SK-N-SH (cell line): ENCODE measurements around the gene MUC5B. TPM values are rescaled to one million over a fixed set of nuclear protein-coding genes. Genes with fewer than 3 reads are reported as not detected.

ENCODE experiments used
- CTCF ChIA-PET: fragments of 300-600, 350-600 bp; formaldehyde crosslinking; extraction: SDS; loops from one replicate; lab custom pipeline; 2021; lab: Yijun Ruan, JAX
- POLR2A ChIA-PET: fragments of 350-600 bp; sonication (Branson Sonifier 250); formaldehyde crosslinking; extraction: SDS; loops from one replicate; lab custom pipeline; 2020; ENCODE audit warnings: antibody characterized with exemption, inconsistent platforms; lab: Yijun Ruan, JAX
- DNase-seq: peaks from one replicate; pipeline ENCODE4 v3.0.0; 2012
- H2AFZ ChIP-seq: fragments of 200-600 bp; sonication (generic); 2 replicates; pipeline ENCODE4 v1.8.1; 2016; ENCODE audit warnings: antibody characterized with exemption, mild to moderate bottlenecking, low read depth
- H3F3A ChIP-seq: fragments of 200-600 bp; sonication (generic); replicated peaks from 2 replicates; pipeline ENCODE3; 2016; ENCODE audit warnings: antibody characterized with exemption, mild to moderate bottlenecking; ENCODE audit not compliant: insufficient read depth
- H3K27ac ChIP-seq, 2 experiments: fragments of 200-500 bp in 1 of 2; fragments of 200-600 bp in 1 of 2; sonication (Bioruptor generic) in 1 of 2; sonication (generic), shearing (Covaris generic) in 1 of 2; 2 replicates each; pipeline versions ENCODE4 v1.5.1 to v1.6.1; 2014 to 2016; ENCODE audit warnings: low read depth in 2 of 2, inconsistent platforms in 1 of 2, low read length in 1 of 2, mild to moderate bottlenecking in 1 of 2, mixed read lengths in 1 of 2
- H3K27me3 ChIP-seq: fragments of 200-600 bp; sonication (generic), shearing (Covaris generic); 2 replicates; pipeline ENCODE4 v1.6.1; 2016; ENCODE audit warnings: mixed run types; ENCODE audit not compliant: insufficient read depth
- H3K36me3 ChIP-seq, 2 experiments: fragments of 200-500 bp in 1 of 2; fragments of 200-600 bp in 1 of 2; sonication (Bioruptor generic) in 1 of 2; sonication (generic) in 1 of 2; replicated peaks in 1 of 2; 2 replicates each; pipeline versions ENCODE3 to v1.5.1; 2014 to 2016; ENCODE audit warnings: low read length in 1 of 2, mild to moderate bottlenecking in 1 of 2; ENCODE audit not compliant: insufficient read depth in 2 of 2, control insufficient read depth in 1 of 2
- H3K4me1 ChIP-seq, 2 experiments: fragments of 200-500 bp in 1 of 2; fragments of 200-600 bp in 1 of 2; sonication (Bioruptor generic) in 1 of 2; sonication (generic), shearing (Covaris generic) in 1 of 2; 2 replicates each; pipeline versions ENCODE4 v1.5.1 to v1.6.1; 2014 to 2016; ENCODE audit warnings: low read depth in 1 of 2, low read length in 1 of 2, mixed run types in 1 of 2; ENCODE audit not compliant: insufficient read depth in 2 of 2, control insufficient read depth in 1 of 2
- H3K4me2 ChIP-seq: fragments of 200-600 bp; sonication (generic), shearing (Covaris generic); 2 replicates; pipeline ENCODE4 v1.6.1; 2017; ENCODE audit warnings: mixed run types
- H3K4me3 ChIP-seq, 2 experiments: fragments of 200-500 bp in 1 of 2; fragments of 200-600 bp in 1 of 2; sonication (Bioruptor generic) in 1 of 2; sonication (generic), shearing (Covaris generic) in 1 of 2; 2 replicates each; pipeline versions ENCODE4 v1.5.1 to v1.8.1; 2014 to 2016; ENCODE audit warnings: low read depth in 2 of 2, inconsistent platforms in 1 of 2, low read length in 1 of 2, mild to moderate bottlenecking in 1 of 2, mixed read lengths in 1 of 2, moderate library complexity in 1 of 2
- H3K79me2 ChIP-seq: fragments of 200-600 bp; sonication (generic); 2 replicates; pipeline ENCODE4 v1.8.1; 2017; ENCODE audit warnings: mild to moderate bottlenecking; ENCODE audit not compliant: insufficient read depth
- H3K9ac ChIP-seq: fragments of 200-600 bp; sonication (generic); 2 replicates; pipeline ENCODE4 v1.6.1; 2017; ENCODE audit warnings: mixed run types
- H3K9me2 ChIP-seq: fragments of 200-600 bp; sonication (generic); 2 replicates; pipeline ENCODE4 v1.6.1; 2017; ENCODE audit warnings: mixed run types
- H3K9me3 ChIP-seq: fragments of 200-600 bp; sonication (generic); 2 replicates; pipeline ENCODE4 v1.6.1; 2017; ENCODE audit warnings: mixed run types, mild to moderate bottlenecking, moderate library complexity
- H4K20me1 ChIP-seq: fragments of 200-600 bp; sonication (generic); 2 replicates; pipeline ENCODE4 v1.6.1; 2017; ENCODE audit warnings: mild to moderate bottlenecking, mixed run types; ENCODE audit not compliant: insufficient read depth
- FOSL2 ChIP-seq: IDR thresholded peaks from 2 replicates; pipeline ENCODE4 v1.4.0; 2012; ENCODE audit warnings: low read depth, mild to moderate bottlenecking, moderate library complexity, borderline replicate concordance
- FOXM1 ChIP-seq: IDR thresholded peaks from 2 replicates; pipeline ENCODE4 v1.4.0; 2012; ENCODE audit warnings: low read depth, mild to moderate bottlenecking
- GABPA ChIP-seq: IDR thresholded peaks from 2 replicates; pipeline ENCODE4 v1.4.0; 2012; ENCODE audit warnings: low read depth, mild to moderate bottlenecking
- GATA2 ChIP-seq: sonication (generic); formaldehyde crosslinking; IDR thresholded peaks from 2 replicates; pipeline ENCODE4 v1.5.0; 2020; ENCODE audit warnings: mild to moderate bottlenecking, missing genetic modification reagents
- JUND ChIP-seq: IDR thresholded peaks from 2 replicates; pipeline ENCODE4 v1.4.0; 2012
- MEF2A ChIP-seq: IDR thresholded peaks from 2 replicates; pipeline ENCODE4 v1.4.0; 2012; ENCODE audit warnings: low read depth, borderline replicate concordance
- NRF1 ChIP-seq: IDR thresholded peaks from 2 replicates; pipeline ENCODE4 v1.6.1; 2012; ENCODE audit warnings: low read depth, mild to moderate bottlenecking, low read length
- RCOR1 ChIP-seq: fragments of 150-350 bp; IDR thresholded peaks from 2 replicates; pipeline ENCODE4 v1.6.1; 2017; ENCODE audit warnings: antibody characterized with exemption, low read length
- RXRA ChIP-seq: IDR thresholded peaks from 2 replicates; pipeline ENCODE4 v1.4.0; 2012; ENCODE audit warnings: low read depth, mild to moderate bottlenecking, borderline replicate concordance
- TCF12 ChIP-seq: IDR thresholded peaks from 2 replicates; pipeline ENCODE4 v1.4.0; 2012
- TEAD4 ChIP-seq: IDR thresholded peaks from 2 replicates; pipeline ENCODE4 v1.4.0; 2012; ENCODE audit warnings: mild to moderate bottlenecking, borderline replicate concordance; ENCODE audit not compliant: insufficient read depth
- YY1 ChIP-seq: IDR thresholded peaks from 2 replicates; pipeline ENCODE4 v1.4.0; 2012; ENCODE audit warnings: low read depth, mild to moderate bottlenecking
- WGBS: methylation state at CpG from one replicate; pipeline ENCODE4 v1.1.6; 2017; ENCODE audit warnings: low lambda C conversion rate; 5-methylcytosine and 5-hydroxymethylcytosine counted together
- polyA plus RNA-seq, 3 experiments: library from polyadenylated mRNA; depleted of rRNA; stranded (reverse); fragments of >200 nt; gene quantifications; 2 replicates each; pipeline ENCODE4 v1.2.3, GENCODE V29; 2012
- TF ChIP-seq, protein P1 (sequence below): IDR thresholded peaks from 2 replicates; pipeline ENCODE4; 2012
- TF ChIP-seq, protein P2 (sequence below): fragments of 150-350 bp; IDR thresholded peaks from 2 replicates; pipeline ENCODE4 v1.6.1; 2016; ENCODE audit warnings: mild to moderate bottlenecking, low read depth, low read length
- TF ChIP-seq, protein P3 (sequence below): IDR thresholded peaks from 2 replicates; pipeline ENCODE4 v1.6.1; 2012; ENCODE audit warnings: mild to moderate bottlenecking, low read depth, low read length, moderate library complexity
- TF ChIP-seq, protein P4 (sequence below): IDR thresholded peaks from 2 replicates; pipeline ENCODE4 v1.4.0; 2012; ENCODE audit warnings: low read depth, borderline replicate concordance

The MUC5B gene
- polyA plus RNA-seq, 1 of the 3 experiments (the other 2 are of a cell fraction), result not detected

DNA sequence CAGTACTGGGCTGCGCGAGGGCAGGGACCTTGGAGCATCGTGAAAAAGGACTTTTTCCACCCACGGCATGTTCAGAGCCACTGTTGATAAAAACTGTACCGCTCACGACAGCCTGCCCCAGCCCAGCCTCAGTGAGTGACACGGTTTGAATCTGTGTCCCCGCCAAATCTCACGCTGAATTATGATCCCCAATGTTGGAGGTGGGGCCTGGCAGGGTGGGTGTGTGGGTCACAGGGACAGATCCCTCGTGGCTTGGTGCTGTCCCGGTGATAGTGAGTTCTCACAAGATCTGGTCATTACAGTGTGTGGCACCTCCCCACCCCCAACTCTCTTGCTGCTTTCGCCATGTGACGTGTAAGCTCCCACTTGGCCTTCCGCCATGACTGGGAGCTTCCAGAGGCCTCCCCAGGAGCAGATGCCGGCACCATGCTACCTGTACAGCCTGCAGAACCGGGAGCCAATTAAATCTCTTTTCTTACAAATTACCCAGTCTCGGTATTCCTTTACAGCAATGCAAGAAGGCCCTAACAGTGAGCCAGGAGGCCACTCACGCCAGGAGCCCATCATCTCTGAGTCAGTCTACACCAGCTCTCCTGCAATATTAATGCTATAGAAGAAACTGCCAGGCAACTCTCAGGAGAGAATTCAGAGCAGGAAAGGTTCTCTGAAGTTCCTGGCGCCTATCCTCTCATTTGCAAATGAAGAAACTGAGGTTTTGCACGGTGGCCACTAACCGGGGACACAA lies 85.3 kb downstream of the MUC5B start (continued):
- TF ChIP-seq, protein P1, sequence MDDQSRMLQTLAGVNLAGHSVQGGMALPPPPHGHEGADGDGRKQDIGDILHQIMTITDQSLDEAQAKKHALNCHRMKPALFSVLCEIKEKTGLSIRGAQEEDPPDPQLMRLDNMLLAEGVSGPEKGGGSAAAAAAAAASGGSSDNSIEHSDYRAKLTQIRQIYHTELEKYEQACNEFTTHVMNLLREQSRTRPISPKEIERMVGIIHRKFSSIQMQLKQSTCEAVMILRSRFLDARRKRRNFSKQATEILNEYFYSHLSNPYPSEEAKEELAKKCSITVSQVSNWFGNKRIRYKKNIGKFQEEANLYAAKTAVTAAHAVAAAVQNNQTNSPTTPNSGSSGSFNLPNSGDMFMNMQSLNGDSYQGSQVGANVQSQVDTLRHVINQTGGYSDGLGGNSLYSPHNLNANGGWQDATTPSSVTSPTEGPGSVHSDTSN, result no peak
- TF ChIP-seq TEAD4 (no peak), FOSL2 (no peak), TCF12 (no peak), RCOR1 (no peak), RXRA (no peak), MEF2A (no peak)
- TF ChIP-seq, protein P2, sequence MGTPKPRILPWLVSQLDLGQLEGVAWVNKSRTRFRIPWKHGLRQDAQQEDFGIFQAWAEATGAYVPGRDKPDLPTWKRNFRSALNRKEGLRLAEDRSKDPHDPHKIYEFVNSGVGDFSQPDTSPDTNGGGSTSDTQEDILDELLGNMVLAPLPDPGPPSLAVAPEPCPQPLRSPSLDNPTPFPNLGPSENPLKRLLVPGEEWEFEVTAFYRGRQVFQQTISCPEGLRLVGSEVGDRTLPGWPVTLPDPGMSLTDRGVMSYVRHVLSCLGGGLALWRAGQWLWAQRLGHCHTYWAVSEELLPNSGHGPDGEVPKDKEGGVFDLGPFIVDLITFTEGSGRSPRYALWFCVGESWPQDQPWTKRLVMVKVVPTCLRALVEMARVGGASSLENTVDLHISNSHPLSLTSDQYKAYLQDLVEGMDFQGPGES, result no peak

DNA sequence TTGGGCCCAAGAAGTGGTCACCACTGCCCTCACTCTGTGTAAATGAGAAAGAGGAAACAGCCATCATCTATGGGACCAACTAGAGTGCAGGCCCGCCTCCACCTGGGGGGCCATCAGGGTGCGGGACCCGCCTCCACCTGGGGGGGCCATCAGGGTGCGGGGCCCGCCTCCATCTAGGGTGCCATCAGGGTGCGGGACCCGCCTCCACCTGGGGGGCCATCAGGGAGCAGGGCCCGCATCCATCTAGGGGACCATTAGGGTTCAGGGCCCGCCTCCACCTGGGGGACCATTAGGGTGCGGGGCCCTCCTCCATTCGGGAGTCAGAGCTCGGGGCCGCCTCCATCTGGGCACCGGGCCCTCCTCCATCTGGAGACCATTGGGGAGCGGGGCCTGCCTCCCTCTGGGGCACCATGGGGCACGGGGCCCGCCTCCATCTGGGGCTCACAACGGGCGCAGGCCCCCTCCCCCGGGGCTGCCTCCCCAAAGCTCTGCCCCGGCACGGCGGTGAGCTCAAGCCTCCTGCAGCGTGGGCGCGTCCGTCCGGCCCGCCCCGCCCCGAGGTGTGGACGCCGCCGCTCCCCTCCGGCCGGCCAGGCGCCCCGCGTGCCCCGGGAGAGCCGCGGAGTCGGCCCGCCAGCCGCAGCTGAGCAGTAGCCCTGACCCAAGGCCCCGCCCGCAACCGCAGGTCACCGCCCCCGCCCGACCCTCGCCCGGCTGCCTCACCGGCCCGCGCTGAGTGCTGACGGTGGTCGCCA lies 86.1 kb downstream of the MUC5B start:
- peaks cover 0 to 24% of the 10 kb centered on the region in 2 experiments; a peak in 2 of 4 replicates for H3K4me1 ChIP-seq
- peaks cover 29% of the 10 kb centered on the region; the same call in 1 of the 2 replicates for H4K20me1 ChIP-seq
- H3K9me3 ChIP-seq, result no peaks in the 10 kb centered on the region; the same call in 1 of the 2 replicates
- peak overlapping the region; percentile 75 to 92 for H3K4me3 ChIP-seq
- H3K27me3 ChIP-seq, result no peaks in the 10 kb centered on the region
- H3K27ac ChIP-seq, result no peak overlapping the region; a peak in 2 of 4 replicates
- H3K79me2 ChIP-seq, result peaks cover 54% of the 10 kb centered on the region
- WGBS, result 0% methylated on average over 5 of the region's 58 CpGs
- no peaks in the 10 kb centered on the region for H3F3A ChIP-seq
- peak overlapping the region; percentile 98 for H3K4me2 ChIP-seq
- H3K36me3 ChIP-seq, result peaks cover 0 to 11% of the 10 kb centered on the region in 2 experiments
- H3K9me2 ChIP-seq, result no peaks in the 10 kb centered on the region
- ChIA-PET CTCF (interaction anchor here (1.0 kb wide), 1 partner anchor 15 kb away, joined by 4 read pairs; no protein-coding TSS in a partner anchor), POLR2A (interaction anchor here (1.0 kb wide), 1 partner anchor 46 kb away, joined by 4 read pairs; no protein-coding TSS in a partner anchor)
- DNase-seq, result no peak
- H2AFZ ChIP-seq, result peak overlapping the region; percentile 65; the same call in 1 of the 2 replicates
- H3K9ac ChIP-seq, result peak overlapping the region; percentile 72
- TF ChIP-seq NRF1, result no peak
- TF ChIP-seq, protein P3, sequence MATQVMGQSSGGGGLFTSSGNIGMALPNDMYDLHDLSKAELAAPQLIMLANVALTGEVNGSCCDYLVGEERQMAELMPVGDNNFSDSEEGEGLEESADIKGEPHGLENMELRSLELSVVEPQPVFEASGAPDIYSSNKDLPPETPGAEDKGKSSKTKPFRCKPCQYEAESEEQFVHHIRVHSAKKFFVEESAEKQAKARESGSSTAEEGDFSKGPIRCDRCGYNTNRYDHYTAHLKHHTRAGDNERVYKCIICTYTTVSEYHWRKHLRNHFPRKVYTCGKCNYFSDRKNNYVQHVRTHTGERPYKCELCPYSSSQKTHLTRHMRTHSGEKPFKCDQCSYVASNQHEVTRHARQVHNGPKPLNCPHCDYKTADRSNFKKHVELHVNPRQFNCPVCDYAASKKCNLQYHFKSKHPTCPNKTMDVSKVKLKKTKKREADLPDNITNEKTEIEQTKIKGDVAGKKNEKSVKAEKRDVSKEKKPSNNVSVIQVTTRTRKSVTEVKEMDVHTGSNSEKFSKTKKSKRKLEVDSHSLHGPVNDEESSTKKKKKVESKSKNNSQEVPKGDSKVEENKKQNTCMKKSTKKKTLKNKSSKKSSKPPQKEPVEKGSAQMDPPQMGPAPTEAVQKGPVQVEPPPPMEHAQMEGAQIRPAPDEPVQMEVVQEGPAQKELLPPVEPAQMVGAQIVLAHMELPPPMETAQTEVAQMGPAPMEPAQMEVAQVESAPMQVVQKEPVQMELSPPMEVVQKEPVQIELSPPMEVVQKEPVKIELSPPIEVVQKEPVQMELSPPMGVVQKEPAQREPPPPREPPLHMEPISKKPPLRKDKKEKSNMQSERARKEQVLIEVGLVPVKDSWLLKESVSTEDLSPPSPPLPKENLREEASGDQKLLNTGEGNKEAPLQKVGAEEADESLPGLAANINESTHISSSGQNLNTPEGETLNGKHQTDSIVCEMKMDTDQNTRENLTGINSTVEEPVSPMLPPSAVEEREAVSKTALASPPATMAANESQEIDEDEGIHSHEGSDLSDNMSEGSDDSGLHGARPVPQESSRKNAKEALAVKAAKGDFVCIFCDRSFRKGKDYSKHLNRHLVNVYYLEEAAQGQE, result no peak
- TF ChIP-seq YY1, result no peak
- no peak for TF ChIP-seq GATA2 (CRISPR knock-in tag)
- TF ChIP-seq GABPA, result no peak
- TF ChIP-seq, protein P4, sequence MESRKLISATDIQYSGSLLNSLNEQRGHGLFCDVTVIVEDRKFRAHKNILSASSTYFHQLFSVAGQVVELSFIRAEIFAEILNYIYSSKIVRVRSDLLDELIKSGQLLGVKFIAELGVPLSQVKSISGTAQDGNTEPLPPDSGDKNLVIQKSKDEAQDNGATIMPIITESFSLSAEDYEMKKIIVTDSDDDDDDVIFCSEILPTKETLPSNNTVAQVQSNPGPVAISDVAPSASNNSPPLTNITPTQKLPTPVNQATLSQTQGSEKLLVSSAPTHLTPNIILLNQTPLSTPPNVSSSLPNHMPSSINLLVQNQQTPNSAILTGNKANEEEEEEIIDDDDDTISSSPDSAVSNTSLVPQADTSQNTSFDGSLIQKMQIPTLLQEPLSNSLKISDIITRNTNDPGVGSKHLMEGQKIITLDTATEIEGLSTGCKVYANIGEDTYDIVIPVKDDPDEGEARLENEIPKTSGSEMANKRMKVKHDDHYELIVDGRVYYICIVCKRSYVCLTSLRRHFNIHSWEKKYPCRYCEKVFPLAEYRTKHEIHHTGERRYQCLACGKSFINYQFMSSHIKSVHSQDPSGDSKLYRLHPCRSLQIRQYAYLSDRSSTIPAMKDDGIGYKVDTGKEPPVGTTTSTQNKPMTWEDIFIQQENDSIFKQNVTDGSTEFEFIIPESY, result no peak
- TF ChIP-seq, protein P1, result no peak
- TF ChIP-seq RCOR1, result no peak
- no peak for TF ChIP-seq FOXM1
- TF ChIP-seq JUND, result no peak
- TF ChIP-seq, protein P2, result no peak
